GM12865 (cell line): ENCODE results near the gene PAX9.

ENCODE experiments used
- DNase-seq: peaks from one replicate; pipeline ENCODE4 v3.0.0; 2010; ENCODE audit warnings: low read depth
- H3K4me3 ChIP-seq: 2 replicates; pipeline ENCODE4 v1.5.1; 2011; ENCODE audit warnings: mild to moderate bottlenecking, low read depth, low read length, control low read depth
- CTCF ChIP-seq: IDR thresholded peaks from 2 replicates; pipeline ENCODE4 v1.5.1; 2011; ENCODE audit warnings: low read length, control low read depth, low read depth, inconsistent platforms; ENCODE audit not compliant: insufficient read depth; ENCODE audit errors: missing control alignments

The PAX9 gene

GRCh38 chr14:36626151-36626550 is 35.5 kb upstream of the PAX9 start:
- TF ChIP-seq CTCF: no peak
- DNase-seq: peak; percentile 15

GRCh38 chr14:36627981-36628380 is 33.7 kb upstream of the PAX9 start:
- H3K4me3 ChIP-seq: no peak overlapping the region
- DNase-seq: no peak
- TF ChIP-seq CTCF: no peak

More at GRCh38 chr14:36626151-36626550, 35.5 kb upstream of the PAX9 start:
- H3K4me3 ChIP-seq: no peak overlapping the region

GRCh38 chr14:36633580-36633979 is 28.1 kb upstream of the PAX9 start:
- no peak overlapping the region for H3K4me3 ChIP-seq
- DNase-seq: no peak
- TF ChIP-seq CTCF: no peak

- no peak overlapping the region for H3K4me3 ChIP-seq
- no peak for DNase-seq
- TF ChIP-seq CTCF: no peak
Observed at GRCh38 chr14:36646664-36647416, 14.8 kb upstream of the PAX9 start.

GRCh38 chr14:36647417-36647823 is 14.2 kb upstream of the PAX9 start:
- no peak for TF ChIP-seq CTCF
- no peak overlapping the region for H3K4me3 ChIP-seq
- no peak for DNase-seq

GRCh38 chr14:36647824-36648753 is 13.6 kb upstream of the PAX9 start:
- no peak overlapping the region for H3K4me3 ChIP-seq
- no peak for TF ChIP-seq CTCF
- DNase-seq: no peak
